ENCODE results near the gene GRIN2A.

Gene GRIN2A

GRCh38 chr16:10191096-10191495 lies 8.9 kb upstream of the GRIN2A start:
- no peak for DNase-seq
- in situ Hi-C loops (cut with HindIII; ENCODE audit: low pct_ligation_motif_present, low pct_unique_long_range_greater_than_20kb, low sequenced_read_pairs) = no loop called here

- no peak for DNase-seq
- in situ Hi-C loops (cut with HindIII; ENCODE audit: low pct_ligation_motif_present, low pct_unique_long_range_greater_than_20kb, low sequenced_read_pairs) = no loop called here
Measured at GRCh38 chr16:10189861-10190390, 7.7 kb upstream of the GRIN2A start.

- in situ Hi-C loops (cut with HindIII; ENCODE audit: low pct_ligation_motif_present, low pct_unique_long_range_greater_than_20kb, low sequenced_read_pairs) = no loop called here
- DNase-seq = peak; percentile 11
Measured at GRCh38 chr16:10188236-10188635, 6.0 kb upstream of the GRIN2A start.

DNA sequence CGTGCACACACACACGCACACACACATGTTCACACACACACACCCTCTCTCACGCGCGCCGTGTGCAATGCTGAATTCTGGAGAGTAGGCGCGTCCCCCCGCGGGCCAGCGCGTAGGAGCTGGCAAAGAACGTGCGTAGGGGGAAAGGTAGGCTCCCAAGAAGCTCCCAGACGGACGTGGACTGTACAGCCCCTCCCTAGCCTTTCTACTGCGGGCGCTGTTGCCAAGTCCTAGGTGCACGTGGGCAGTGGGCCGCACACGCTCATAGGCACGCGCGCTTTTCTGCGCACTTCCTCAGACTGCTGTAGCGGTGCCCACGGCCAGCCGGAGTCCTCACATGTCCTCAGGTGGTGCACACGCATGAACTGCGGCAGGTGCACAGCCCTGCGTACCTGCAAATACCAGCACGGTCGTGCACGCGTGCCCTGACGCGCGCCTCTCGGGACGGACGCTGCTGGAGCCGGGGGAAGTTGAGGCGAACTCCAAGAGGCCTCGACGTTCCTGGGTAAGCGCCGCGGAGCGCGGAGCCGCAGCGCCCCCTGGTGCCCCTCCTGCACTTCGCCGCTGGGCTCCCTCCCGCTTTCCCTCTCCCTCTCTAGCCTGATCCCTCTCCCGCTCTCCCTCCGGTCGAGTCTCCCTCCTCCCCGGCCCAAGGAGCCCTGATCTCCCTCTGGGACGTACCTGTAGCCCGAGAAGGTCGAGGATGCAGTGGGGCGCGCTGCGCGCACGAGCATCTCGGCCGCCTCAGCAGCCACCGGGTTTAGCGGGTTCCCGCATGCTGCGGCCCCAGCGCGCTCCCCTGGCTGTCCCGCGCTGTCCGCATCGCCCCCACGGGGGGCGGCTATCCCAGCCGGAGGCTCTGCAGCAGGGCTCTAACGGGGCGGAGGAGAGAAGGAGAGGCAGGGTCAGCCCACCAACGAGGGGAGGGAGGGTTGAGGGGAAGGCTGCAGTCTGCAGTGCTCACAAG lies 749 bp downstream of the GRIN2A start:
- in situ Hi-C loops (cut with HindIII; ENCODE audit: low pct_ligation_motif_present, low pct_unique_long_range_greater_than_20kb, low sequenced_read_pairs) = no loop called here
- DNase-seq = peak; percentile 51

DNA sequence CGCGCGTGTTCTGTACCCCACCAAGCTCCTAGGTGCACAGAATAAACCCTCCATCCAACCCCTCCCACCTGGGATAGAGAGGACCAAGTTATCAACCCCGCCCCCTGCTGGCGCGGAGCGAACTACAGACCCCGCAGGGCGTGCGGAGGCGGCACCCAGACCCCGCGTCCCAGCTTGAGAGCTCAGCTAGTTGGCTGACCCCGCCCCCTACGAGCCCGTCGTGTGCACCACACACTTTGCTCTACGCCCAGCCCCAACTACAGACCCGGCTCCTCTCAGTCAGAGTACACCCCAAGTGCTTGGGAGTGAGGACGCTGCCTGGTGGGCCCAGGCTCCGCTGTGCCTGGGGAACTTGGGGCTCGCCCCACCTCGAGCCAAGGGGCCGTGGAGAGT lies 1.5 kb downstream of the GRIN2A start:
- in situ Hi-C loops (cut with HindIII; ENCODE audit: low pct_ligation_motif_present, low pct_unique_long_range_greater_than_20kb, low sequenced_read_pairs) = no loop called here

DNA sequence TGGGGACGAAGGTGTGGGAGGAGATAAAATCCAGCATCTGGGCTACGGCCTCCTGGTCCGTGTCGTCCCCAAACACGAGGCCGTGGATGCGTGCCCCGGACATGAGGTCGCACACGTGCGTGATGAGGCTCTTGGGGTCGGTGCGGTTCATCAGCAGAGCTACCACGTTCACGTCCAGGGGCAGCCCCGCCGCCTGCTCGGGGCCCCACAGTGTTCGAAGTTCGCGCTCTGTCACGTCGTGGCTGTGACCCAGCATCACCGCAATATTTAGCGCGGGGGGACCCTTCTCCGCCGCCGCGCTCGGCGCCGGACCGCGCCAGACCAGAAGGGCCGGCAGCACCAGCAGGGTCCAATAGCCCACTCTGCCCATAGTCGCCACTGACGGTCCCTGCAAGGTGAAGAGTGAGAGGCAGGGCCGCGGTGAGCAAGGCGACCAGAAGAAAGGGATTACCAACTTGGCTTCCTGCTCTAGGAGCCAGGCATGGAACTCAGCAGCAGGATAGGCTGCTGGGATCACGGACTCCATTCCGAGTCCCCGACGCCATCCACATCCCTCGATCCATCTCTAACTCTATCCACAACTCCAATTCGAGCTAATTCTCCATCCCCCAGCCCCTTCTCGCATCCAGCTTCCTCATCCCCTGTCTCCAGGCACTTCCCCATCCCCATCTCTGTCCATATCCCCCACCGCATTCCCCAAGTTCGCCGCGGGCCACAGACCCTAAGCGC lies 2.0 kb downstream of the GRIN2A start:
- DNase-seq = no peak
- in situ Hi-C loops (cut with HindIII; ENCODE audit: low pct_ligation_motif_present, low pct_unique_long_range_greater_than_20kb, low sequenced_read_pairs) = no loop called here

More for the DNA sequence above, 1.5 kb downstream of the GRIN2A start:
- DNase-seq = peak; percentile 35

- in situ Hi-C loops (cut with HindIII; ENCODE audit: low pct_ligation_motif_present, low pct_unique_long_range_greater_than_20kb, low sequenced_read_pairs) = no loop called here
- DNase-seq = no peak
Measured at GRCh38 chr16:10178526-10178925, 3.7 kb downstream of the GRIN2A start.

GRCh38 chr16:10178080-10178479 lies 4.1 kb downstream of the GRIN2A start:
- DNase-seq = no peak
- in situ Hi-C loops (cut with HindIII; ENCODE audit: low pct_ligation_motif_present, low pct_unique_long_range_greater_than_20kb, low sequenced_read_pairs) = no loop called here

DNA sequence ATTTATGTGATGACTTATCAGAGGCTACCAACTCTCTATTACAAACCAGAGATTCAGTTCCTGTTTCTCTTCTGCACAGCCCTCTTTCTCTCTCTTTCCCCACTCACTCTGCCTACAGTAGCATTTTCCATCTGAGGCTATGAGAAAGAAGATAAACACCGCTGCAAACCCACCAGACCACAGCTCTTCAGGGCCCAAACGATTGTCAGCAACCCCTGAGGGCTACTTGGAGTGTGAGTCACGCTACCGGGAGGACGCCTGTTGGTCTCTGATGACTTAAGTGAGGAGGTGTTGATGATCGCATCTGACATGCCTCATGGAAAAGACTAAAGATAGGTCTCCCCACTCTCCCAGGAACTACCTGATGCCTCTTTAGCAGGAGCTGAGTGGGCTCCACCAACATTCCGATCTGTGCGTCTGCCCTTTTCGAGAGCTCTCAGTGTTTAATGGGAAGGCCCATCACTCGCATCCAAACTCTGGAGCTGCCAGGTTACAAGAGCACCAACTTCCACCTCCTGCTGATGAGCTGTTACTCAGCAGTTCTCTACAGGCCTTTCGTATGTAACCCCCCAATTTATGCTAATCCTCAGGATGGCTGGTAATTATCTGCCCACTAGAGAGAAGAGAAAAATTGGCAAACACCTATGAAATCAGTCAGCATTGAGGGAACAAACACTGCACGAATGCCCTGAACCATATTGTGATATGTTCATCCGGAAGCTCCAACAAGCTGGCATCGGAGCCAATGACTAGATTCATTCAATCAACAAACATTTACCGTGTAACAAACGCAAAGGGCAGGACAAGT lies 9.2 kb downstream of the GRIN2A start:
- in situ Hi-C loops (cut with HindIII; ENCODE audit: low pct_ligation_motif_present, low pct_unique_long_range_greater_than_20kb, low sequenced_read_pairs) = no loop called here
- DNase-seq = no peak

GRCh38 chr16:10171221-10171620 lies 11.0 kb downstream of the GRIN2A start:
- in situ Hi-C loops (cut with HindIII; ENCODE audit: low pct_ligation_motif_present, low pct_unique_long_range_greater_than_20kb, low sequenced_read_pairs) = no loop called here
- no peak for DNase-seq

DNA sequence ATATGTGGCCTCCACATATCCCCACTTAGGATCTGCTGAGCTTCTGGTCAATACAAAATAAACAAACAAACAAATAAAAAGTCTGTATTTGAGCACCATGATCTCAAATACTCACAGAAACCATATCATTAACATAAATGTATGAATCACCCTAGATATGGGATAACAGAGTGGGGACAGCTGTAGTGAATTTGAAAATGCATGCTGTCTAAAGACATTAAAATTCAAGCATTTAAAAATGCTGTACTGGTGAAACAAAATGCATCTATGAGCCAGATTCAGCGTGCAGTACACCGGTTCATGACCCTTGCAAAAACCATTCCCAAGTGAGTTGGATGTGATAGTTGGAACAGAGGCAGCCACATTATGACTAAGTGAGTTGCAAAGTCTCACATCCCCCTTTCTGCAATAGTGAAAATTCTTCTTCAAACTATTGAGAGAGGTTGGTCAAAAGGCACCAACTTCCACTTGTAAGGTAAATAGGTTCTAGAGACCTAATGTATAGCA lies 12.3 kb downstream of the GRIN2A start:
- DNase-seq = no peak
- in situ Hi-C loops (cut with HindIII; ENCODE audit: low pct_ligation_motif_present, low pct_unique_long_range_greater_than_20kb, low sequenced_read_pairs) = no loop called here

- in situ Hi-C loops (cut with HindIII; ENCODE audit: low pct_ligation_motif_present, low pct_unique_long_range_greater_than_20kb, low sequenced_read_pairs) = no loop called here
- DNase-seq = no peak
Measured at GRCh38 chr16:10169031-10169430, 13.2 kb downstream of the GRIN2A start.

DNA sequence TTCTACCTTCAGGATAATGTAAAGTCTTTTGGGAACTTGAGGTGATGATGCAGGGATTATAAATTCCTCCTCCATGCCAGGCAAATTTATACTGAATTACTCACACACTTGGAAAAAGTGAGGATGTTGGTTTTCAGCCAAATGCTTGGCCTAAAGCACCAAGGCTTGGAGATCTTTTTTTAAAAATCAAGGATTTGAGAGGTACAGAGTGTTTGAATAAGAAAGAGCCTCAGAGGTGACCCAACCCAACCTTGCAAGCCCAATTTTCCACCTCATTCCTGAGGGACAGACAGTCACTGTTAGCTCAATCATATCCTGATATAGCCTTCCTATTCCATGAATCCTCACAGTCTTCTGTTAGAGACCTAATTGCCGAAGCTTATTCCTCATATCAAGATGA lies 14.0 kb downstream of the GRIN2A start:
- peak; percentile 60 for DNase-seq
- in situ Hi-C loops (cut with HindIII; ENCODE audit: low pct_ligation_motif_present, low pct_unique_long_range_greater_than_20kb, low sequenced_read_pairs) = no loop called here

GRCh38 chr16:10165643-10166042 lies 16.6 kb downstream of the GRIN2A start:
- DNase-seq = no peak
- in situ Hi-C loops (cut with HindIII; ENCODE audit: low pct_ligation_motif_present, low pct_unique_long_range_greater_than_20kb, low sequenced_read_pairs) = no loop called here

- in situ Hi-C loops (cut with HindIII; ENCODE audit: low pct_ligation_motif_present, low pct_unique_long_range_greater_than_20kb, low sequenced_read_pairs) = no loop called here
- DNase-seq = no peak
Measured at GRCh38 chr16:10162981-10163380, 19.2 kb downstream of the GRIN2A start.

DNA sequence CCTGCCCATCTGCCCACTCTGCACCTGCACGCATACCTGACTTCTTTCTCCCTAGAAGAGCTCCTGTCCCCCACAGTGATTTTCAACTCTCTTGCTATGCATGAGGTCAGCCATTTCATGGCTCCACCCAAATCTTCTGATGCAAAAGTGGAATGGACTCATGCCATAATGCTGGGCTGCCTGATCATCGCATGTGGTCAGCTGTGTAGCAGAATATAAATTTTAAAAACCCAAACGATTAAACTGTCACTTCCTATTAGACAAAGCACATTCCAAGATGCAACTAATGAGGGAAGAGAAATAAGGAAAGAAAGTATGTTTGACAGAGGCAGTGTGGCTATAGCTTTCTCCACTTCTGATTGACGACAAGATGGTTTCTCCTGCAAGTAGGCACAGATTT lies 26.1 kb downstream of the GRIN2A start:
- in situ Hi-C loops (cut with HindIII; ENCODE audit: low pct_ligation_motif_present, low pct_unique_long_range_greater_than_20kb, low sequenced_read_pairs) = no loop called here
- DNase-seq = no peak

- no peak for DNase-seq
- in situ Hi-C loops (cut with HindIII; ENCODE audit: low pct_ligation_motif_present, low pct_unique_long_range_greater_than_20kb, low sequenced_read_pairs) = no loop called here
Measured at GRCh38 chr16:10154389-10154788, 27.8 kb downstream of the GRIN2A start.

DNA sequence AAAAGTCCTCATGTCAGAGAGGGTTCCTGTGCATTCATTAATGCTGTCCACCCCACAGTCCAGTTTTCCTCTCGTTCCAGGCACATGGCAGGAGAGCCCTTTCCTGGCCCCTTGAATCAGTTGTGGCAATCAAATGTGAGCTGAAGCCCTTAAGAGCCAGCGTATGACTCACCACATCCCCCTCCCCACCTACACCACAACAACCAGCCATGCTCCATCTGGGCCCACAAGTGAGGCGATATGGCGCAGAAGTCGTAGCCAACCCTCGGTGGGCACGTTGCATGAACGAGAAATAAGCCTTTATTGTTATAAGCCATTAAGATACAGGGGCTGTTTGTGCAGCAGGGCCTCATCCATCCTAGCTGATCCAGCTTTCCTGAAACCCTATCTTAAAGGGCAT lies 28.2 kb downstream of the GRIN2A start:
- no peak for DNase-seq
- in situ Hi-C loops (cut with HindIII; ENCODE audit: low pct_ligation_motif_present, low pct_unique_long_range_greater_than_20kb, low sequenced_read_pairs) = no loop called here

- in situ Hi-C loops (cut with HindIII; ENCODE audit: low pct_ligation_motif_present, low pct_unique_long_range_greater_than_20kb, low sequenced_read_pairs) = no loop called here
- DNase-seq = no peak
Measured at GRCh38 chr16:10151718-10152117, 30.5 kb downstream of the GRIN2A start.
